ENCODE measurements around the gene AGXT2.

DNA sequence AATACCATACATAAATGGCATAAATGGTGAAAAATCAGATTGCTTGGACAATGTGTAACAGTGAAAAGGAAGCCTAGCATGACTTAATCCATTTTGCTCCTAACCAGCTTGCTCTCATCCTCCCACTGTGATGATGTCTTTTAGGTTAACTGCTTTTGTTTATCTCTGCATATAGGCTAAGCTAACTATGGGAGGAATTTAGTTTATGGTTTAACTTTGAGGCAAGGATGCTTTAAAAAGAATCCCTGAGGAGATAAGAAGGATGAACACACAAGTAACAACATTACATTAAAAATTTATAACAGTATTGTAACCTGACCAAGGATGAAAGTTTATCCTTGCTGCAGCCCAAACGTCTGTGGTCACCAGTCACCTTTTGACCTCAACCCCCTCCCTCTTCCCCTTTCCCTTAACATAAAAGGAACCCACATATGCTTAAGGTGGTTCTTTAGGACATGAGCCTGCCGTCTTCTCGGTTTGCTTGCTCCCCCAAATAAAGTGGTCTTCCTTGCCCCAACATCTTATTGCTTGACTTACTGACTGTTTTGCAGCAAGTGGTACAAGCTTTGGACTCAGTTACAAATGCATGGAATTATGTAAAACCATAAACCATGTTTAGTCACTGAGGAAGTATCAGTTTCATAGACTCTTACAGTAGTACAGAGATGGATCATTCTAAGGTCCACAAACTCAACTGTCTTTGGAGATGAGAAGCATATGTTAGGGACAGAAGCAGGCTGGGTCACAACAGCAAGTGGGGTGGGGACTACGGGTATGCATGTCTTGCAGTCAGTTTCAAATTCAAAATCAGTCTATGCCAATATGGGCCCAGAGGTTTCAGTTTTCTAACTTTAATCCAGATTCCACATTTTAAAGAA lies 31.3 kb downstream of the AGXT2 start:
- TF ChIP-seq EZH2 (IDR thresholded peaks at IDR 0.05; ENCODE audit: low read length, unreplicated experiment) (no peak), EZH2phosphoT487 (IDR thresholded peaks at IDR 0.05; ENCODE audit: borderline replicate concordance, low read length) (no peak)
- TF ChIP-seq, protein P1, sequence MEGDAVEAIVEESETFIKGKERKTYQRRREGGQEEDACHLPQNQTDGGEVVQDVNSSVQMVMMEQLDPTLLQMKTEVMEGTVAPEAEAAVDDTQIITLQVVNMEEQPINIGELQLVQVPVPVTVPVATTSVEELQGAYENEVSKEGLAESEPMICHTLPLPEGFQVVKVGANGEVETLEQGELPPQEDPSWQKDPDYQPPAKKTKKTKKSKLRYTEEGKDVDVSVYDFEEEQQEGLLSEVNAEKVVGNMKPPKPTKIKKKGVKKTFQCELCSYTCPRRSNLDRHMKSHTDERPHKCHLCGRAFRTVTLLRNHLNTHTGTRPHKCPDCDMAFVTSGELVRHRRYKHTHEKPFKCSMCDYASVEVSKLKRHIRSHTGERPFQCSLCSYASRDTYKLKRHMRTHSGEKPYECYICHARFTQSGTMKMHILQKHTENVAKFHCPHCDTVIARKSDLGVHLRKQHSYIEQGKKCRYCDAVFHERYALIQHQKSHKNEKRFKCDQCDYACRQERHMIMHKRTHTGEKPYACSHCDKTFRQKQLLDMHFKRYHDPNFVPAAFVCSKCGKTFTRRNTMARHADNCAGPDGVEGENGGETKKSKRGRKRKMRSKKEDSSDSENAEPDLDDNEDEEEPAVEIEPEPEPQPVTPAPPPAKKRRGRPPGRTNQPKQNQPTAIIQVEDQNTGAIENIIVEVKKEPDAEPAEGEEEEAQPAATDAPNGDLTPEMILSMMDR (conservative IDR thresholded peaks at IDR 0.05; ENCODE audit: low read depth, low read length) = no peak
